ENCODE results near the gene CLSTN3. TPM values are rescaled to one million over a fixed set of nuclear protein-coding genes. Genes with fewer than 3 reads are reported as not detected.

CLSTN3 gene
- total and polyA plus RNA-seq, 2 donors (not counting 3 experiments of a cell fraction or from before 2014, with no cell fraction given): 27.8 to 45.9 TPM

DNA sequence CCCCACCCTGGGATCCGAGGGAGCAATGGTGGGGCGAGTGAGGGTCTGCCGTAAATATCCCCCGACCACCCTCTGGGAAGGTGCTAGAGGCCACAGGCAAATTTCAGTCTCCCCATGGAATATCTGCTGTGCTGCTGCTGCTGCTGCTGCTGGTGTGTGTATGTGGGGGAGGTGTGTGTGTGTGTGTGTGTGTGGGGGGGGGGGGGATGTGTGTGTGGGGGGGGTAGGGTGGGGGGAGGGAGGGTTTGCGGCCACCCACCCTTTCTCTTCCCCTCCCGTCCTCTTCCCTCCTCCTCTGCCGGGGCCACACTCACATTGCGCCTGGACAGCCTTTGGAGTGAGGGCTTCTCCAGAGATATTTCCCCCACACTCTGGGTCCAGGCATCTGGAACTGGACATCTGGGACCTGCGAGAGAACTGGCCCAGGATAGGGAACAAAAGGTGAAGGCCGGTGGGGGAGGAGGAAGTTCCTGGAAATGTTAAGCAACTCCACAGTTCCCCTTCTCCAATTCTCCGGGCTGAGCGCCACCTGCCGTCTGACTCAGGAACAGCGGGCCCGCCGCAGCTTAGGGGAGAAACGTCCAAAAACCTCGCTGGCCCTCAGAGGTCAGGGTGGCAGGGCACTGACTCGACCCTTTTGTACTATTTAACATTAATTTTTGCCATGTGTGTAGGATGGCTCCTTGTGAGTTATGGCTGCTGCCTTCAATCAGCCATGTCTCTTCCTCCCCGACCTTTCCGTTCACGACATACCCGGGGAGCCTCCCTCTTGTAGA lies 21.2 kb upstream of the CLSTN3 start, which contains the start of gene C1RL:
Gene C1RL, minus strand, starts transcription at position 419 of the 776 bp plus-strand sequence. Its CDS starts 34 bp downstream, at position 385.
- H3K36me3 ChIP-seq (ENCODE audit: control insufficient read depth in 2 of 2, extremely low read depth in 1 of 2, insufficient read depth in 2 of 2, low read length in 2 of 2): no peaks in the 10 kb centered on the region
- H3K4me3 ChIP-seq (replicated peaks in 1 of 3; ENCODE audit: insufficient read depth in 1 of 3, low read depth in 1 of 3, low read length in 3 of 3): peak within 1 kb of the TSS; percentile 23 to 64 (median 39)
- peak within 1 kb of the TSS; percentile 61 for H3K27ac ChIP-seq (ENCODE audit: insufficient read depth, low read depth, low read length)
- no TSS peak for BruUV-seq (replicated peaks)
- FAIRE-seq (peak; percentile 99), DNase-seq (ENCODE audit: low read depth, low spot score) (peak; percentile 74)
- H3K9me3 ChIP-seq (replicated peaks; ENCODE audit: control insufficient read depth, insufficient read depth, low read length): no peaks in the 10 kb centered on the region
- POLR2A ChIA-PET: interaction anchor here (0.7 to 0.9 kb wide), 2 partner anchors 164 to 165 kb away, joined by 3 read pairs; partner anchors contain the start of genes C12orf57 and RNU7-1
- no peaks in the 10 kb centered on the region for H3K9me1 ChIP-seq (replicated peaks; ENCODE audit: control insufficient read depth, extremely low read depth, insufficient read depth, low read length)
- H4K20me1 ChIP-seq (replicated peaks; ENCODE audit: control insufficient read depth, extremely low read depth, insufficient read depth, low read length): no peaks in the 10 kb centered on the region
- TF ChIP-seq, protein P1, sequence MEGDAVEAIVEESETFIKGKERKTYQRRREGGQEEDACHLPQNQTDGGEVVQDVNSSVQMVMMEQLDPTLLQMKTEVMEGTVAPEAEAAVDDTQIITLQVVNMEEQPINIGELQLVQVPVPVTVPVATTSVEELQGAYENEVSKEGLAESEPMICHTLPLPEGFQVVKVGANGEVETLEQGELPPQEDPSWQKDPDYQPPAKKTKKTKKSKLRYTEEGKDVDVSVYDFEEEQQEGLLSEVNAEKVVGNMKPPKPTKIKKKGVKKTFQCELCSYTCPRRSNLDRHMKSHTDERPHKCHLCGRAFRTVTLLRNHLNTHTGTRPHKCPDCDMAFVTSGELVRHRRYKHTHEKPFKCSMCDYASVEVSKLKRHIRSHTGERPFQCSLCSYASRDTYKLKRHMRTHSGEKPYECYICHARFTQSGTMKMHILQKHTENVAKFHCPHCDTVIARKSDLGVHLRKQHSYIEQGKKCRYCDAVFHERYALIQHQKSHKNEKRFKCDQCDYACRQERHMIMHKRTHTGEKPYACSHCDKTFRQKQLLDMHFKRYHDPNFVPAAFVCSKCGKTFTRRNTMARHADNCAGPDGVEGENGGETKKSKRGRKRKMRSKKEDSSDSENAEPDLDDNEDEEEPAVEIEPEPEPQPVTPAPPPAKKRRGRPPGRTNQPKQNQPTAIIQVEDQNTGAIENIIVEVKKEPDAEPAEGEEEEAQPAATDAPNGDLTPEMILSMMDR (IDR thresholded peaks at IDR 0.05; ENCODE audit: extremely low read depth in 1 of 2, insufficient read depth in 1 of 2, low read depth in 1 of 2, low read length in 2 of 2): peak; percentile 97 to 98
- TF ChIP-seq POLR2AphosphoS5 (IDR thresholded peaks at IDR 0.05; ENCODE audit: insufficient read depth, low read depth, low read length) (peak; percentile 20), GATA2 (IDR thresholded peaks at IDR 0.05; ENCODE audit: insufficient read depth, insufficient read length, low read depth, low read length) (no peak)
- dilution Hi-C loops (cut with MboI; ENCODE audit: extremely low pct_ligation_motif_present, low sequenced_read_pairs) (no loop called here), intact Hi-C loops (cut with micrococcal nuclease) (loop anchor here (1.0 to 5.0 kb wide), 6 partner anchors 16 to 237 kb away; partner anchors contain the start of genes C12orf57, C1R, EMG1 and LPCAT3)
- H3K27me3 ChIP-seq (ENCODE audit: control insufficient read depth in 2 of 2, insufficient read depth in 2 of 2, low read length in 2 of 2): no peaks in the 10 kb centered on the region
- peaks cover 8% of the 10 kb centered on the region for H3K4me1 ChIP-seq (ENCODE audit: control insufficient read depth, extremely low read depth, insufficient read depth, low read length)
- H2AFZ ChIP-seq (ENCODE audit: low read depth, low read length): peak within 1 kb of the TSS; percentile 92
- peak within 1 kb of the TSS; percentile 80 for H3K4me2 ChIP-seq (ENCODE audit: insufficient read depth, low read length)
- H3K9ac ChIP-seq (replicated peaks; ENCODE audit: extremely low read depth, insufficient read depth, low read length): peak within 1 kb of the TSS; percentile 82
- H3K79me2 ChIP-seq (ENCODE audit: control insufficient read depth, insufficient read depth, low read length): no peaks in the 10 kb centered on the region
- CTCF ChIA-PET: interaction anchor here (0.6 to 6.5 kb wide), 17 partner anchors 10 to 239 kb away, joined by 3 to 73 read pairs (median 7); partner anchors contain the start of genes C12orf57, C1S, CLSTN3 and RNU7-1

Data from endothelial cell of umbilical vein (primary cell).